Smooth muscle cell (in vitro differentiated cells): Measurements from ENCODE around the gene EVPLL. TPM values are rescaled to one million over a fixed set of nuclear protein-coding genes. Genes with fewer than 3 reads are reported as not detected.

Experiments used
- DNase-seq: peaks from one replicate; lab custom pipeline; 2025; ENCODE audit not compliant: unreplicated experiment; lab: John Stamatoyannopoulos, UW
- H2AFZ ChIP-seq: fragments of 200-600 bp; sonication (generic); 2 replicates; pipeline ENCODE4 v1.6.0; 2016; ENCODE audit warnings: antibody characterized with exemption, low read depth, mild to moderate bottlenecking
- H3F3A ChIP-seq: fragments of 200-600 bp; sonication (generic); 2 replicates; pipeline ENCODE4 v1.6.0; 2017; ENCODE audit warnings: antibody characterized with exemption, low read depth
- H3K27ac ChIP-seq: fragments of 200-600 bp; sonication (generic); 2 replicates; pipeline ENCODE4 v1.5.1; 2016; ENCODE audit warnings: low read depth, mild to moderate bottlenecking
- H3K27me3 ChIP-seq: fragments of 200-600 bp; sonication (generic); 2 replicates; pipeline ENCODE4 v1.6.1; 2016; ENCODE audit warnings: low read depth, mild to moderate bottlenecking
- H3K36me3 ChIP-seq: fragments of 200-600 bp; sonication (generic); 2 replicates; pipeline ENCODE4 v1.5.1; 2016; ENCODE audit warnings: low read depth
- H3K4me1 ChIP-seq: fragments of 200-600 bp; sonication (generic); 2 replicates; pipeline ENCODE4 v1.5.1; 2016; ENCODE audit warnings: low read depth
- H3K4me2 ChIP-seq: fragments of 200-600 bp; sonication (generic); 2 replicates; pipeline ENCODE4 v1.6.0; 2016; ENCODE audit warnings: mild to moderate bottlenecking
- H3K4me3 ChIP-seq: fragments of 200-600 bp; sonication (generic); 2 replicates; pipeline ENCODE4 v1.5.1; 2016; ENCODE audit warnings: mild to moderate bottlenecking
- H3K79me2 ChIP-seq: fragments of 200-600 bp; sonication (generic); 2 replicates; pipeline ENCODE4 v1.6.0; 2016; ENCODE audit warnings: low read depth, mild to moderate bottlenecking
- H3K9ac ChIP-seq: fragments of 200-600 bp; sonication (generic); 2 replicates; pipeline ENCODE4 v1.6.0; 2016; ENCODE audit warnings: low read depth
- H3K9me3 ChIP-seq: fragments of 200-600 bp; sonication (generic); replicated peaks from 2 replicates; pipeline ENCODE4 v1.5.1; 2016; ENCODE audit warnings: low read depth
- H4K20me1 ChIP-seq: fragments of 200-600 bp; sonication (generic); 2 replicates; pipeline ENCODE4 v1.6.0; 2016; ENCODE audit warnings: low read depth
- CTCF ChIP-seq: fragments of 200-600 bp; sonication (generic); IDR thresholded peaks from 2 replicates; pipeline ENCODE4 v1.5.1; 2017; ENCODE audit warnings: borderline replicate concordance, mild to moderate bottlenecking, antibody characterized with exemption; ENCODE audit not compliant: insufficient read depth, poor library complexity, severe bottlenecking
- WGBS: methylation state at CpG from one replicate; pipeline ENCODE4 v1.1.7; 2016; ENCODE audit warnings: low lambda C conversion rate; 5-methylcytosine and 5-hydroxymethylcytosine counted together
- polyA plus RNA-seq: library from polyadenylated mRNA; unstranded; fragments of >200 nt; fragmentation: Nextera tagmentation; extraction: Ambion mirVana; gene quantifications from 2 replicates; pipeline ENCODE4 v1.2.1, GENCODE V29; 2016
- total RNA-seq: library from RNA; depleted of rRNA; stranded (reverse); fragments of >200 nt; gene quantifications from 2 replicates; pipeline ENCODE4 v1.2.3, GENCODE V29; 2014

The EVPLL gene
- total and polyA plus RNA-seq, 2 experiments from 2014 or later = not detected

GRCh38 chr17:18353541-18353940, 24.0 kb upstream of the EVPLL start:
- Histone ChIP-seq H3K27me3 (no peaks in the 10 kb centered on the region), H3K4me3 (no peak overlapping the region), H3K9ac (no peak overlapping the region), H3K27ac (no peak overlapping the region), H3K9me3 (no peaks in the 10 kb centered on the region), H4K20me1 (no peaks in the 10 kb centered on the region), H3F3A (no peaks in the 10 kb centered on the region), H3K36me3 (no peaks in the 10 kb centered on the region), H3K4me2 (no peak overlapping the region), H3K4me1 (no peaks in the 10 kb centered on the region), H3K79me2 (no peaks in the 10 kb centered on the region), H2AFZ (no peak overlapping the region)
- no peak for TF ChIP-seq CTCF
- 94% methylated on average over 6 of the region's 6 CpGs for WGBS
- DNase-seq = no peak

DNA sequence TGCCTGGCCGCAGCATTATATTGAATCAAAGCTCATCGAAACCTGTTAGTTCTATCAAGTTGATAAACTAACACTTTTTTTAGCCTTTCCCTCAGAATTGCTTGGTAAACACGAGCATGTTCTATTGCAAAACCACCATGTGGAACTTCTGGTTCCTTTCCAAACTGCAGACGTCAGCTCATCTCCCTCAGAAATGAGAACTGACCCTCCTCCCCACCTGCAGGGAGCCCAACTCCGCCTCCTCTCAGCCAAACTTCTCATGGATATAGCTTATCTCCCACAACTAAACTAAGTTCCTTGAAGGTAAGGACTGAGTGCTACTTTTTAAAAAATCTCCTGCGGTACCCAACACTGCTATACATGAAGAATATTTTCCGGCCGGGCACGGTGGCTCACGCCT, 21.0 kb upstream of the EVPLL start:
- Histone ChIP-seq H2AFZ (no peak overlapping the region), H3K4me2 (no peak overlapping the region), H3K4me3 (no peak overlapping the region), H3K4me1 (no peaks in the 10 kb centered on the region), H3K79me2 (no peaks in the 10 kb centered on the region), H3K9ac (no peak overlapping the region), H3K27me3 (no peaks in the 10 kb centered on the region), H3F3A (no peaks in the 10 kb centered on the region), H3K27ac (no peak overlapping the region), H4K20me1 (no peaks in the 10 kb centered on the region), H3K36me3 (no peaks in the 10 kb centered on the region), H3K9me3 (no peaks in the 10 kb centered on the region)
- WGBS = 94% methylated on average over 10 of the region's 10 CpGs
- no peak for TF ChIP-seq CTCF
- DNase-seq = no peak

GRCh38 chr17:18360518-18360917, 17.1 kb upstream of the EVPLL start:
- Histone ChIP-seq H3K4me1 (peaks cover 7% of the 10 kb centered on the region), H3K79me2 (no peaks in the 10 kb centered on the region), H3K27me3 (no peaks in the 10 kb centered on the region), H3F3A (no peaks in the 10 kb centered on the region), H3K4me2 (no peak overlapping the region), H3K36me3 (no peaks in the 10 kb centered on the region), H3K9me3 (no peaks in the 10 kb centered on the region), H3K27ac (no peak overlapping the region), H3K4me3 (no peak overlapping the region), H2AFZ (no peak overlapping the region), H4K20me1 (no peaks in the 10 kb centered on the region), H3K9ac (no peak overlapping the region)
- DNase-seq = no peak
- no peak for TF ChIP-seq CTCF
- WGBS = 95% methylated on average over 8 of the region's 8 CpGs

DNA sequence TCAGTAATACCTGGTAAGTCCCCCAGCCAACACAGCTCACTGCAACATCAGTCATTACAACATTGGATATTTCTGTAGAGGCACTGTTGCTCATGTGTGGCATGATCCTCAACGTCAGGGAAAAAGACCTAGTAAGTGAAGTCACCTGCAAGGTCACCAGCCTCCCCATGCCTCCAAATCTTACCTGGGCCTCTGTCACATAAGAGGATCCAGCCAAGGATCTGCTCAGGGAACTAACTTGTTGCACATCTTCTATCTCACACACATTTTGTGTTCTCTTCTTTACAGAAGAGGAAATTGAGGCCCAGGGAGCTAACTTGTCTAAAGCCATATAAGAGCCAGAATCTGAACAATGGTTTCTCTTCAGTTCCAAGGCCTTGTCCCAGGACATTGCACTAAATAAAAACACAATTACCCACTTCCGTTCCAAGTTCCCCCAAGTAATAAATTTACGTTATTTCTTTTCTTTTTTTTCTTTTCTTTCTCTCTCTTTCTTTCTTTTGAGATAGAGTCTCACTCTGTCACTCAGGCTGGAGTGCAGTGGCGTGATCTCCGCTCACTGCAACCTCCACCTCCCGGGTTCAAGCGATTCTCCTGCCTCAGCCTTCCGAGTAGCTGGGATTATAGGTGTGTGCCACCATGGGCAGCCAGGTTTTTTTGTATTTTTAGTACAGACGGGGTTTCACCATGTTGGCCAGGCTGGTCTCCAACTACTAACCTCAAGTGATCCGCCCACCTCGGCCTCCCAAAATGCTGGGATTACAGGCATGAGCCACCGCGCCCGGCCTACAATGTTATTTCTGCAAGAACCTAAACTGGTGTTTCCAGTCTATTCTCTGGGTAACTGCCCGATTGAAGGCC, 15.5 kb upstream of the EVPLL start:
- H3K36me3 ChIP-seq = no peaks in the 10 kb centered on the region
- H3K4me2 ChIP-seq = peak overlapping the region; percentile 94
- H3K4me3 ChIP-seq = peak overlapping the region; percentile 63
- H3F3A ChIP-seq = no peaks in the 10 kb centered on the region
- peaks cover 7% of the 10 kb centered on the region for H3K4me1 ChIP-seq
- no peaks in the 10 kb centered on the region for H3K79me2 ChIP-seq
- no peaks in the 10 kb centered on the region for H4K20me1 ChIP-seq
- no peak overlapping the region for H3K9ac ChIP-seq
- no peaks in the 10 kb centered on the region for H3K27me3 ChIP-seq
- no peak for DNase-seq
- no peak for TF ChIP-seq CTCF
- peak overlapping the region; percentile 91 for H2AFZ ChIP-seq
- WGBS = 66% methylated on average over 15 of the region's 15 CpGs
- no peaks in the 10 kb centered on the region for H3K9me3 ChIP-seq
- no peak overlapping the region for H3K27ac ChIP-seq
